Astrocyte (in vitro differentiated cells and primary cell): ENCODE data around the gene DYSF. TPM values are rescaled to one million over a fixed set of nuclear protein-coding genes. Genes with fewer than 3 reads are reported as not detected.

ENCODE experiments used
- DNase-seq: peaks from one replicate; pipeline ENCODE4 v3.0.0-alpha.2; 2010; ENCODE audit warnings: low read depth
- FAIRE-seq: peaks from 2 replicates; lab custom pipeline; 2011; peaks lifted over from hg19 to GRCh38; lab: Jason Lieb, UNC
- H2AFZ ChIP-seq: 2 replicates; pipeline ENCODE4 v1.6.0; 2012; ENCODE audit warnings: low read depth, low read length, inconsistent platforms
- H3K27ac ChIP-seq: 2 replicates; pipeline ENCODE4 v1.5.1; 2011; ENCODE audit warnings: low read depth, low read length, inconsistent platforms
- H3K27me3 ChIP-seq: 2 replicates; pipeline ENCODE4 v1.6.0; 2011; ENCODE audit warnings: low read length, inconsistent platforms; ENCODE audit not compliant: insufficient read depth
- H3K36me3 ChIP-seq: 2 replicates; pipeline ENCODE4 v1.5.1; 2011; ENCODE audit warnings: low read length, inconsistent platforms; ENCODE audit not compliant: insufficient read depth
- H3K4me1 ChIP-seq: 2 replicates; pipeline ENCODE4 v1.5.1; 2011; ENCODE audit warnings: low read length, inconsistent platforms; ENCODE audit not compliant: insufficient read depth
- H3K4me2 ChIP-seq: 2 replicates; pipeline ENCODE4 v1.6.0; 2012; ENCODE audit warnings: low read length, inconsistent platforms
- H3K4me3 ChIP-seq: 2 replicates; pipeline ENCODE4 v1.5.1; 2011; ENCODE audit warnings: low read depth, mild to moderate bottlenecking, low read length, inconsistent platforms; ENCODE audit not compliant: insufficient read depth
- H3K79me2 ChIP-seq: 2 replicates; pipeline ENCODE4 v1.6.0; 2012; ENCODE audit warnings: mild to moderate bottlenecking, low read length, inconsistent platforms; ENCODE audit not compliant: insufficient read depth
- H3K9ac ChIP-seq: 2 replicates; pipeline ENCODE4 v1.6.0; 2012; ENCODE audit warnings: mild to moderate bottlenecking, low read length, inconsistent platforms
- H3K9me3 ChIP-seq: 2 replicates; pipeline ENCODE4 v1.5.1; 2012; ENCODE audit warnings: low read depth, mild to moderate bottlenecking, low read length, inconsistent platforms; ENCODE audit not compliant: insufficient read depth
- H4K20me1 ChIP-seq: 2 replicates; pipeline ENCODE4 v1.6.0; 2012; ENCODE audit warnings: low read length, inconsistent platforms; ENCODE audit not compliant: insufficient read depth
- H3K27ac Mint-ChIP-seq: one replicate; pipeline ENCODE4 v1.8.0; 2021; ENCODE audit warnings: mild to moderate bottlenecking, mixed read lengths; ENCODE audit not compliant: unreplicated experiment
- H3K27me3 Mint-ChIP-seq: one replicate; pipeline ENCODE4 v1.8.0; 2021; ENCODE audit warnings: low read depth, mixed read lengths; ENCODE audit not compliant: unreplicated experiment
- H3K36me3 Mint-ChIP-seq: one replicate; pipeline ENCODE4 v1.8.0; 2021; ENCODE audit warnings: low read depth, mixed read lengths; ENCODE audit not compliant: unreplicated experiment
- H3K4me1 Mint-ChIP-seq: one replicate; pipeline ENCODE4 v1.8.0; 2021; ENCODE audit warnings: low read depth, mixed read lengths; ENCODE audit not compliant: unreplicated experiment
- H3K4me3 Mint-ChIP-seq: one replicate; pipeline ENCODE4 v1.8.0; 2021; ENCODE audit warnings: mild to moderate bottlenecking, moderate library complexity, mixed read lengths; ENCODE audit not compliant: unreplicated experiment
- H3K9me3 Mint-ChIP-seq: one replicate; pipeline ENCODE4 v1.8.0; 2021; ENCODE audit warnings: mild to moderate bottlenecking, mixed read lengths; ENCODE audit not compliant: unreplicated experiment
- EZH2 ChIP-seq: IDR thresholded peaks from 2 replicates; pipeline ENCODE4 v1.6.1; 2012; ENCODE audit warnings: mild to moderate bottlenecking, low read length, inconsistent platforms; ENCODE audit not compliant: insufficient read depth
- total RNA-seq: library from RNA; stranded (reverse); gene quantifications from 2 replicates; pipeline ENCODE4 v1.2.1, GENCODE V29; 2021
- TF ChIP-seq, protein P1 (sequence below): IDR thresholded peaks from 2 replicates; pipeline ENCODE4 v1.5.1; 2011; ENCODE audit warnings: low read depth, mild to moderate bottlenecking, inconsistent platforms, low read length, moderate library complexity; ENCODE audit not compliant: insufficient read depth

Gene DYSF
- total RNA-seq, 1 donor from 2014 or later, result 123 TPM

GRCh38 chr2:71727562-71727961 lies 274.2 kb downstream of the DYSF start:
- no peak for FAIRE-seq

GRCh38 chr2:71728036-71728435 lies 274.7 kb downstream of the DYSF start:
- DNase-seq, result no peak
- Histone ChIP-seq H3K4me3 (no peak overlapping the region), H4K20me1 (no peaks in the 10 kb centered on the region), H2AFZ (no peak overlapping the region), H3K36me3 (no peaks in the 10 kb centered on the region), H3K4me2 (no peak overlapping the region), H3K79me2 (no peaks in the 10 kb centered on the region), H3K9ac (no peak overlapping the region), H3K27me3 (peaks cover 12% of the 10 kb centered on the region), H3K27ac (no peak overlapping the region), H3K9me3 (peaks cover 4% of the 10 kb centered on the region), H3K4me1 (no peaks in the 10 kb centered on the region)
- no peak for TF ChIP-seq EZH2
- TF ChIP-seq, protein P1, sequence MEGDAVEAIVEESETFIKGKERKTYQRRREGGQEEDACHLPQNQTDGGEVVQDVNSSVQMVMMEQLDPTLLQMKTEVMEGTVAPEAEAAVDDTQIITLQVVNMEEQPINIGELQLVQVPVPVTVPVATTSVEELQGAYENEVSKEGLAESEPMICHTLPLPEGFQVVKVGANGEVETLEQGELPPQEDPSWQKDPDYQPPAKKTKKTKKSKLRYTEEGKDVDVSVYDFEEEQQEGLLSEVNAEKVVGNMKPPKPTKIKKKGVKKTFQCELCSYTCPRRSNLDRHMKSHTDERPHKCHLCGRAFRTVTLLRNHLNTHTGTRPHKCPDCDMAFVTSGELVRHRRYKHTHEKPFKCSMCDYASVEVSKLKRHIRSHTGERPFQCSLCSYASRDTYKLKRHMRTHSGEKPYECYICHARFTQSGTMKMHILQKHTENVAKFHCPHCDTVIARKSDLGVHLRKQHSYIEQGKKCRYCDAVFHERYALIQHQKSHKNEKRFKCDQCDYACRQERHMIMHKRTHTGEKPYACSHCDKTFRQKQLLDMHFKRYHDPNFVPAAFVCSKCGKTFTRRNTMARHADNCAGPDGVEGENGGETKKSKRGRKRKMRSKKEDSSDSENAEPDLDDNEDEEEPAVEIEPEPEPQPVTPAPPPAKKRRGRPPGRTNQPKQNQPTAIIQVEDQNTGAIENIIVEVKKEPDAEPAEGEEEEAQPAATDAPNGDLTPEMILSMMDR, result no peak
- H3K9me3 Mint-ChIP-seq, result peaks cover 13% of the 10 kb centered on the region
- FAIRE-seq, result no peak
- H3K4me3 Mint-ChIP-seq, result no peak overlapping the region
- H3K27me3 Mint-ChIP-seq, result peaks cover 41% of the 10 kb centered on the region
- no peak overlapping the region for H3K27ac Mint-ChIP-seq
- H3K36me3 Mint-ChIP-seq, result peaks cover 4% of the 10 kb centered on the region
- no peaks in the 10 kb centered on the region for H3K4me1 Mint-ChIP-seq

More at GRCh38 chr2:71727562-71727961, 274.2 kb downstream of the DYSF start:
- H3K36me3 ChIP-seq, result no peaks in the 10 kb centered on the region
- H3K79me2 ChIP-seq, result no peaks in the 10 kb centered on the region
- no peak for DNase-seq
- no peaks in the 10 kb centered on the region for H3K4me1 Mint-ChIP-seq
- peaks cover 37% of the 10 kb centered on the region for H3K27me3 Mint-ChIP-seq
- H3K4me3 Mint-ChIP-seq, result no peak overlapping the region
- no peak overlapping the region for H3K9ac ChIP-seq
- H3K9me3 ChIP-seq, result peaks cover 4% of the 10 kb centered on the region
- H4K20me1 ChIP-seq, result no peaks in the 10 kb centered on the region
- no peak for TF ChIP-seq EZH2
- TF ChIP-seq, protein P1, result no peak
- H3K4me1 ChIP-seq, result no peaks in the 10 kb centered on the region
- peaks cover 8% of the 10 kb centered on the region for H3K9me3 Mint-ChIP-seq
- peaks cover 4% of the 10 kb centered on the region for H3K36me3 Mint-ChIP-seq
- no peak overlapping the region for H3K4me2 ChIP-seq
- H3K27ac Mint-ChIP-seq, result no peak overlapping the region
- H2AFZ ChIP-seq, result no peak overlapping the region
- H3K27ac ChIP-seq, result no peak overlapping the region
- H3K4me3 ChIP-seq, result no peak overlapping the region
- peaks cover 10% of the 10 kb centered on the region for H3K27me3 ChIP-seq

GRCh38 chr2:71730785-71731383 lies 277.5 kb downstream of the DYSF start:
- Mint-ChIP-seq H3K36me3 (peaks cover 9% of the 10 kb centered on the region), H3K4me3 (no peak overlapping the region), H3K27ac (no peak overlapping the region), H3K4me1 (no peaks in the 10 kb centered on the region), H3K9me3 (peaks cover 15% of the 10 kb centered on the region), H3K27me3 (peaks cover 55% of the 10 kb centered on the region)
- Histone ChIP-seq H2AFZ (no peak overlapping the region), H3K36me3 (no peaks in the 10 kb centered on the region), H3K4me2 (no peak overlapping the region), H3K27ac (no peak overlapping the region), H3K9ac (no peak overlapping the region), H3K9me3 (no peaks in the 10 kb centered on the region), H3K79me2 (no peaks in the 10 kb centered on the region), H4K20me1 (no peaks in the 10 kb centered on the region), H3K4me1 (no peaks in the 10 kb centered on the region), H3K4me3 (no peak overlapping the region), H3K27me3 (peaks cover 17% of the 10 kb centered on the region)
- FAIRE-seq, result no peak
- TF ChIP-seq, protein P1, result no peak
- no peak for TF ChIP-seq EZH2
- DNase-seq, result no peak
